A549 (cell line): ENCODE data around the gene OTX1. TPM values are rescaled to one million over a fixed set of nuclear protein-coding genes. Genes with fewer than 3 reads are reported as not detected.
A peak's percentile ranks its signal among the peaks of the same experiment; 100 is the strongest.

Experiments used
- ATAC-seq, 2 experiments: fragments of 200-7000 bp in 1 of 2; fragments of >200 bp in 1 of 2; cut with Nextera tagmentation in 1 of 2; cut with Tn5 transposase in 1 of 2; 3 replicates each; pipeline versions ENCODE4 v1.8.0 to v1.9.1; 2018 to 2020; ENCODE audit warnings: mild to moderate bottlenecking in 1 of 2, moderate library complexity in 1 of 2
- CTCF ChIA-PET: fragments of 300-600 bp; sonication (Branson Sonifier 250); formaldehyde crosslinking; extraction: SDS; loops from one replicate; lab custom pipeline; 2021; ENCODE audit warnings: antibody characterized with exemption, inconsistent platforms; lab: Yijun Ruan, JAX
- POLR2A ChIA-PET: fragments of 350-600 bp; formaldehyde crosslinking; extraction: SDS; loops from one replicate; lab custom pipeline; 2021; ENCODE audit warnings: antibody characterized with exemption, inconsistent platforms; lab: Yijun Ruan, JAX
- DNase-seq, 2 experiments: peaks; one replicate each; pipeline versions ENCODE4 v3.0.0 to v3.0.0-alpha.2; 2011 to 2016; ENCODE audit warnings: low read depth in 1 of 2, low spot score in 1 of 2
- FAIRE-seq: peaks from 2 replicates; lab custom pipeline; 2011; peaks lifted over from hg19 to GRCh38; lab: Jason Lieb, UNC
- H3K27ac ChIP-seq, 2 experiments: fragments of >200 bp; sonication (Bioruptor Twin); formaldehyde crosslinking; 3 replicates each; pipeline ENCODE4 v1.5.1; 2016 to 2017
- H3K4me1 ChIP-seq: fragments of >200 bp; sonication (Bioruptor Twin); formaldehyde crosslinking; 3 replicates; pipeline ENCODE4 v1.6.1; 2016
- H3K4me2 ChIP-seq: fragments of >200 bp; sonication (Bioruptor Twin); formaldehyde crosslinking; 3 replicates; pipeline ENCODE4 v1.6.1; 2016
- H3K4me3 ChIP-seq: fragments of >200 bp; sonication (Bioruptor Twin); formaldehyde crosslinking; 3 replicates; pipeline ENCODE4 v1.5.1; 2016
- H3K9me3 ChIP-seq: fragments of >200 bp; sonication (Bioruptor Twin); formaldehyde crosslinking; 3 replicates; pipeline ENCODE4 v1.6.1; 2016
- BHLHE40 ChIP-seq: IDR thresholded peaks from 2 replicates; pipeline ENCODE4 v1.6.1; 2012; ENCODE audit warnings: low read depth, low read length, inconsistent platforms
- CBX2 ChIP-seq: fragments of 200-600 bp; sonication (generic); IDR thresholded peaks from 2 replicates; pipeline ENCODE4 v1.6.1; 2016; ENCODE audit warnings: low read depth, mild to moderate bottlenecking, borderline replicate concordance
- CEBPB ChIP-seq, 2 experiments: fragments of >200 bp in 1 of 2; sonication (Bioruptor Twin) in 1 of 2; formaldehyde crosslinking in 1 of 2; IDR thresholded peaks; 2 replicates each; pipeline ENCODE4 v1.6.1; 2012 to 2016
- CHD4 ChIP-seq: fragments of 200-600 bp; sonication (generic); IDR thresholded peaks from 2 replicates; pipeline ENCODE4 v1.6.1; 2016; ENCODE audit warnings: antibody characterized with exemption, mild to moderate bottlenecking, borderline replicate concordance
- CTCF ChIP-seq: fragments of >200 bp; sonication (Bioruptor Twin); formaldehyde crosslinking; IDR thresholded peaks from 3 replicates; pipeline ENCODE4 v1.5.1; 2016
- E2F6 ChIP-seq: IDR thresholded peaks from 2 replicates; pipeline ENCODE4 v1.6.1; 2012; ENCODE audit warnings: low read depth, borderline replicate concordance
- EHMT2 ChIP-seq: fragments of 200-600 bp; sonication (generic); IDR thresholded peaks from 2 replicates; pipeline ENCODE4 v1.6.1; 2016; ENCODE audit warnings: antibody characterized with exemption, low read depth, mild to moderate bottlenecking, moderate library complexity
- ELK1 ChIP-seq: fragments of 150-350 bp; IDR thresholded peaks from 2 replicates; pipeline ENCODE4 v1.6.1; 2014; ENCODE audit warnings: low read depth, mild to moderate bottlenecking, low read length
- EP300 ChIP-seq, 2 experiments: fragments of >200 bp; sonication (Bioruptor Twin); formaldehyde crosslinking; IDR thresholded peaks; 2 replicates in 1 of 2; 3 replicates in 1 of 2; pipeline ENCODE4 v1.6.1; 2016 to 2017
- ESRRA ChIP-seq: fragments of 150-350 bp; IDR thresholded peaks from 2 replicates; pipeline ENCODE4 v1.6.1; 2014; ENCODE audit warnings: mild to moderate bottlenecking, low read length, borderline replicate concordance
- FOSB ChIP-seq: fragments of 250-450 bp; sonication (Bioruptor Pico); IDR thresholded peaks from 2 replicates; pipeline ENCODE4 v1.5.0; 2020; ENCODE audit warnings: mild to moderate bottlenecking, moderate library complexity
- FOSL2 ChIP-seq, 2 experiments: fragments of 450-650 bp in 1 of 2; fragments of >200 bp in 1 of 2; sonication (Bioruptor Twin) in 1 of 2; formaldehyde crosslinking; IDR thresholded peaks; 2 replicates each; pipeline versions ENCODE4 v1.5.0 to v1.6.1; 2016 to 2020; ENCODE audit warnings: mild to moderate bottlenecking in 1 of 2, moderate library complexity in 1 of 2
- FOXS1 ChIP-seq: fragments of 250-450 bp; sonication (Bioruptor Pico); IDR thresholded peaks from 2 replicates; pipeline ENCODE4 v1.5.0; 2020; ENCODE audit warnings: mild to moderate bottlenecking, moderate library complexity
- HEYL ChIP-seq: fragments of 250-450 bp; sonication (Bioruptor Pico); IDR thresholded peaks from 2 replicates; pipeline ENCODE4 v1.8.0; 2021; ENCODE audit warnings: mild to moderate bottlenecking, moderate library complexity
- HOXA7 ChIP-seq: fragments of 250-450 bp; sonication (Bioruptor Pico); IDR thresholded peaks from 2 replicates; pipeline ENCODE4 v1.5.0; 2020; ENCODE audit warnings: mild to moderate bottlenecking, moderate library complexity
- HOXB13 ChIP-seq: fragments of 250-450 bp; sonication (Bioruptor Pico); IDR thresholded peaks from 2 replicates; pipeline ENCODE4 v1.5.0; 2020; ENCODE audit warnings: low read depth, mild to moderate bottlenecking, moderate library complexity
- JUN ChIP-seq, 2 experiments: fragments of >200 bp; sonication (Bioruptor Twin); formaldehyde crosslinking; IDR thresholded peaks; 2 replicates in 1 of 2; 3 replicates in 1 of 2; pipeline ENCODE4 v1.6.1; 2016 to 2017
- JUNB ChIP-seq: fragments of >200 bp; sonication (Bioruptor Twin); formaldehyde crosslinking; IDR thresholded peaks from 2 replicates; pipeline ENCODE4 v1.6.1; 2016
- MAFK ChIP-seq: fragments of 450-650 bp; IDR thresholded peaks from 2 replicates; pipeline ENCODE4 v1.6.1; 2014; ENCODE audit not compliant: partially characterized antibody
- MAX ChIP-seq: IDR thresholded peaks from 2 replicates; pipeline ENCODE4 v1.6.1; 2012
- MYC ChIP-seq: IDR thresholded peaks from 2 replicates; pipeline ENCODE4 v1.6.1; 2012; ENCODE audit warnings: mild to moderate bottlenecking, inconsistent platforms, low read length, improper control_type of control experiment, borderline replicate concordance
- NFE2L2 ChIP-seq: fragments of 150-350 bp; conservative IDR thresholded peaks from 2 replicates; pipeline ENCODE4 v1.6.1; 2014; ENCODE audit warnings: low read length
- NPAS2 ChIP-seq: fragments of 250-450 bp; sonication (Bioruptor Pico); IDR thresholded peaks from 2 replicates; pipeline ENCODE4 v1.8.0; 2022; ENCODE audit warnings: mild to moderate bottlenecking, moderate library complexity, borderline replicate concordance
- NR3C1 ChIP-seq: fragments of >200 bp; sonication (Bioruptor Twin); formaldehyde crosslinking; IDR thresholded peaks from 3 replicates; pipeline ENCODE4 v1.6.1; 2017
- POLR2AphosphoS2 ChIP-seq: conservative IDR thresholded peaks from 2 replicates; pipeline ENCODE4 v1.6.1; 2012; ENCODE audit warnings: low read length, improper control_type of control experiment, inconsistent platforms
- RAD21 ChIP-seq, 2 experiments: fragments of >200 bp in 1 of 2; sonication (Bioruptor Twin) in 1 of 2; formaldehyde crosslinking in 1 of 2; IDR thresholded peaks in 1 of 2; conservative IDR thresholded peaks in 1 of 2; 2 replicates in 1 of 2; 3 replicates in 1 of 2; pipeline ENCODE4 v1.6.1; 2012 to 2018; ENCODE audit warnings: inconsistent platforms in 1 of 2
- REST ChIP-seq: fragments of 200-600 bp; sonication (generic); IDR thresholded peaks from 2 replicates; pipeline ENCODE4 v1.6.1; 2016; ENCODE audit warnings: antibody characterized with exemption, mild to moderate bottlenecking, moderate library complexity
- RFX5 ChIP-seq: fragments of 450-650 bp; IDR thresholded peaks from 2 replicates; pipeline ENCODE4 v1.7.1; 2014; ENCODE audit warnings: antibody characterized with exemption, mild to moderate bottlenecking, moderate library complexity
- SMC3 ChIP-seq: fragments of >200 bp; sonication (Bioruptor Twin); formaldehyde crosslinking; IDR thresholded peaks from 3 replicates; pipeline ENCODE4 v1.6.1; 2018; ENCODE audit warnings: inconsistent platforms
- SREBF2 ChIP-seq: fragments of 450-650 bp; IDR thresholded peaks from 2 replicates; pipeline ENCODE4 v1.6.1; 2014; ENCODE audit warnings: mild to moderate bottlenecking, moderate library complexity
- TFCP2L1 ChIP-seq: fragments of 250-450 bp; sonication (Bioruptor Pico); IDR thresholded peaks from 2 replicates; pipeline ENCODE4 v1.5.0; 2021; ENCODE audit warnings: mild to moderate bottlenecking
- ZFP36 ChIP-seq: fragments of 450-650 bp; IDR thresholded peaks from 2 replicates; pipeline ENCODE4 v1.6.1; 2014; ENCODE audit warnings: borderline replicate concordance; ENCODE audit not compliant: partially characterized antibody
- ZSCAN20 ChIP-seq: fragments of 250-450 bp; sonication (Bioruptor Pico); IDR thresholded peaks from 2 replicates; pipeline ENCODE4 v1.8.0; 2022; ENCODE audit warnings: mild to moderate bottlenecking, moderate library complexity
- WGBS: methylation state at CpG from one replicate; pipeline ENCODE4 v1.1.6; 2017; ENCODE audit errors: missing lambda C conversion rate; 5-methylcytosine and 5-hydroxymethylcytosine counted together
- polyA minus RNA-seq: library from RNA; depleted of rRNA, polyadenylated mRNA; stranded (reverse); fragments of >200 nt; gene quantifications from 2 replicates; pipeline ENCODE4 v1.2.3, GENCODE V29; 2011; rRNA and poly(A)+ RNA removed
- polyA plus RNA-seq, 4 experiments: library from polyadenylated mRNA; depleted of rRNA in 3 of 4; stranded (reverse); fragments of >200 nt; fragmentation: RNase III in 1 of 4; extraction: RNeasy Plus Mini Kit Qiagen cat#74134 plus additional on column Dnase treatment in 1 of 4; gene quantifications; 2 replicates in 3 of 4; 3 replicates in 1 of 4; pipeline ENCODE4 v1.2.3, GENCODE V29; 2011 to 2017

OTX1 gene
- polyA plus RNA-seq (2011; rRNA removed) (0.26 and 0.45 TPM in 2 replicates), polyA plus RNA-seq (2017; fragmentation: RNase III; extraction: RNeasy Plus Mini Kit Qiagen cat#74134 plus additional on column Dnase treatment) (1.9 to 2.5 TPM (median 2.0 TPM) in 3 replicates), polyA minus RNA-seq (0.83 and 0.87 TPM in 2 replicates)
- 0.83 TPM in 2 replicates for polyA plus RNA-seq (2012; cell fraction: cytosol; rRNA removed)
- polyA plus RNA-seq (2012; cell fraction: nucleus; rRNA removed), result 1.7 and 2.6 TPM in 2 replicates

- no peak for FAIRE-seq
- CTCF ChIA-PET, result no interaction called here
- 0% methylated on average over 22 of the region's 73 CpGs for WGBS
- TF ChIP-seq HOXA7 (CRISPR knock-in tag) (no peak), CTCF (no peak), FOSL2 (IDR thresholded peaks at IDR 0.05) (no peak), FOSL2 (CRISPR knock-in tag; IDR thresholded peaks at IDR 0.05) (no peak), MAX (0 out of 2 replicates have a peak, but pooled peaks have one; percentile 32), RAD21 (conservative IDR thresholded peaks at IDR 0.05 in 1 of 2, IDR thresholded peaks at IDR 0.05 in 1 of 2) (0 out of 5 replicates have a peak, but pooled peaks of 1 of the 2 experiments have one; percentile 13), E2F6 (no peak; the same call in 1 of the 2 replicates), EHMT2 (no peak), NFE2L2 (no peak), ZSCAN20 (CRISPR knock-in tag) (no peak), ELK1 (no peak), NPAS2 (CRISPR knock-in tag) (no peak), JUN (IDR thresholded peaks at IDR 0.05) (peak in 1 of 2 experiments; percentile 76; a peak in 3 of 5 replicates), FOSB (CRISPR knock-in tag) (no peak), BHLHE40 (no peak), EP300 (IDR thresholded peaks at IDR 0.05) (no peak), MAFK (no peak), SREBF2 (no peak), CEBPB (IDR thresholded peaks at IDR 0.05) (no peak), FOXS1 (CRISPR knock-in tag) (no peak), REST (no peak), POLR2AphosphoS2 (no peak), TFCP2L1 (CRISPR knock-in tag) (no peak), SMC3 (no peak), NR3C1 (no peak), ZFP36 (no peak), MYC (no peak), HEYL (CRISPR knock-in tag) (no peak), CBX2 (no peak), RFX5 (no peak), CHD4 (no peak), JUNB (no peak), HOXB13 (CRISPR knock-in tag) (no peak), ESRRA (no peak)
Measured at GRCh38 chr2:63050334-63051041, at the start of gene OTX1. Gene OTX1, plus strand, starts transcription at chr2:63050830. Its CDS starts 2,161 bp downstream, at chr2:63052991.

More at GRCh38 chr2:63050334-63051041, at the start of gene OTX1:
- Histone ChIP-seq H3K4me2 (peak within 1 kb of the TSS; percentile 99), H3K9me3 (no peaks in the 10 kb centered on the region), H3K4me3 (peak within 1 kb of the TSS; percentile 92), H3K4me1 (peaks cover 8% of the 10 kb centered on the region; the same call in 1 of the 3 replicates), H3K27ac (peak within 1 kb of the TSS; percentile 83 to 90)
- DNase-seq, result peak; percentile 85 to 97
- peak; percentile 81 to 93 for ATAC-seq
- POLR2A ChIA-PET, result interaction anchor here (0.6 to 1.0 kb wide), 3 partner anchors 13 to 60 kb away, joined by 3 to 4 read pairs (median 4); no protein-coding TSS in a partner anchor
